OCI-LY1 (cell line): ENCODE measurements around the gene TMIE.

Source experiments
- CTCF ChIP-seq: fragments of 200-600 bp; sonication (generic), shearing (Covaris generic); IDR thresholded peaks from 2 replicates; pipeline ENCODE4 v1.5.1; 2017; ENCODE audit warnings: mild to moderate bottlenecking, antibody characterized with exemption, low read length, moderate library complexity, mixed read lengths
- EZH2 ChIP-seq: fragments of 200-600 bp; sonication (generic), shearing (Covaris generic); IDR thresholded peaks from 2 replicates; pipeline ENCODE4 v1.8.0; 2017; ENCODE audit warnings: borderline replicate concordance, mixed run types, mild to moderate bottlenecking, antibody characterized with exemption, low read length, moderate library complexity, mixed read lengths

- TF ChIP-seq CTCF (no peak), EZH2 (no peak)
Observed at GRCh38 chr3:46675843-46676567, 25.2 kb upstream of the TMIE start.
